IMR-90 (cell line): ENCODE data around the gene DAB2.

ENCODE experiments used
- BHLHE40 ChIP-seq: fragments of 150-350 bp; IDR thresholded peaks from 2 replicates; pipeline ENCODE4 v1.6.1; 2016; ENCODE audit warnings: mild to moderate bottlenecking, low read depth, low read length
- CEBPB ChIP-seq: IDR thresholded peaks from 2 replicates; pipeline ENCODE4 v1.6.1; 2012; ENCODE audit warnings: low read depth, low read length, improper control_type of control experiment
- CHD1 ChIP-seq: IDR thresholded peaks from 2 replicates; pipeline ENCODE4 v1.6.1; 2012; ENCODE audit warnings: low read depth, low read length, improper control_type of control experiment
- CTCF ChIP-seq: conservative IDR thresholded peaks from 2 replicates; pipeline ENCODE4 v1.5.1; 2012; ENCODE audit warnings: mild to moderate bottlenecking, low read depth, low read length, improper control_type of control experiment
- MAFK ChIP-seq: IDR thresholded peaks from 2 replicates; pipeline ENCODE4 v1.6.1; 2012; ENCODE audit warnings: low read depth, low read length, improper control_type of control experiment
- POLR2A ChIP-seq: IDR thresholded peaks from 2 replicates; pipeline ENCODE4 v1.6.1; 2012; ENCODE audit warnings: mild to moderate bottlenecking, low read depth, low read length
- SMC3 ChIP-seq: fragments of 150-350 bp; IDR thresholded peaks from 2 replicates; pipeline ENCODE4 v1.6.1; 2016; ENCODE audit warnings: low read depth, mild to moderate bottlenecking, antibody characterized with exemption, low read length, moderate library complexity

DNA sequence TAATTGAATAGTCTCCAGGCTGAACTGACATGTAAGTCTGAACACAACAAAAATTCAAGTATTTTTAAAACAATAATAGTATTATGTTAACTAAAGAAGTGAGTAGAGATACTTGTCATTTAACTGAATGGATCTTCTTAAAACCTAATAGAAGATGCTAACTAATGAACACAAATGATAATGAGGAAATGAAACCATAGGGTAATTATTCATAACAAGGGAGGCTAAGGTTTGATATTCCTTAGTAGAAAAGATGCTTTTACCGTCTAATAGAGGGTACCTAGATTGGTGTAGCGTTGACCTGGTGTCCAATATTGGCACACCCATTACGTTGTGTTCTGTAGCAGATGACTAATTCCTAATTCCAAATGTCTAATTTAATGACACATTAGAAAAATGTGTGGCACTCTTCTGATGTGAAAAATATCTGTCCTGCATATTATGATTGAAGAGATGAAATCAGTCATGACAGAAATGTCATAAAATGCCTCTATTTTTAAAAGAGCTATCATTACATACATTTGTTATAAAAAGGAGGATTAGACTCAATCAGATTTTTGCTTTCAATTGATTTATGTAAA lies 14.9 kb upstream of the DAB2 start:
- no peak for TF ChIP-seq CTCF
- TF ChIP-seq BHLHE40: no peak
- no peak for TF ChIP-seq CHD1
- no peak for TF ChIP-seq SMC3
- no peak for TF ChIP-seq POLR2A
- no peak for TF ChIP-seq CEBPB
- no peak for TF ChIP-seq MAFK
